Colon (tissue), 2 donors: ENCODE results near the gene HPSE2.

Source experiments
- FAIRE-seq: peaks from 2 replicates; lab custom pipeline; 2012; peaks lifted over from hg19 to GRCh38; lab: Jason Lieb, UNC
- donor health status: control.
- donor health status: control.

HPSE2 gene

GRCh38 chr10:98430427-98430826 lies 805.2 kb downstream of the HPSE2 start:
- no peak for FAIRE-seq

- no peak for FAIRE-seq
These were observed 806.2 kb downstream of the HPSE2 start for GRCh38 chr10:98429320-98430072.

- no peak for FAIRE-seq
These were observed 808.6 kb downstream of the HPSE2 start for GRCh38 chr10:98427011-98427515.

- FAIRE-seq: no peak
These were observed 809.9 kb downstream of the HPSE2 start for GRCh38 chr10:98425511-98426352.

- no peak for FAIRE-seq
These were observed 811.1 kb downstream of the HPSE2 start for GRCh38 chr10:98424295-98425254.

- FAIRE-seq: no peak
These were observed 811.9 kb downstream of the HPSE2 start for GRCh38 chr10:98423691-98424120.

GRCh38 chr10:98422182-98422581 lies 813.5 kb downstream of the HPSE2 start:
- FAIRE-seq: no peak

GRCh38 chr10:98420786-98421185 lies 814.9 kb downstream of the HPSE2 start:
- no peak for FAIRE-seq

- no peak for FAIRE-seq
These were observed 816.0 kb downstream of the HPSE2 start for GRCh38 chr10:98419469-98420261.

- FAIRE-seq: no peak
These were observed 816.8 kb downstream of the HPSE2 start for GRCh38 chr10:98418665-98419468.

GRCh38 chr10:98417973-98418664 lies 817.5 kb downstream of the HPSE2 start:
- FAIRE-seq: no peak

GRCh38 chr10:98417481-98417959 lies 818.1 kb downstream of the HPSE2 start:
- FAIRE-seq: no peak

GRCh38 chr10:98416606-98417388 lies 818.9 kb downstream of the HPSE2 start:
- FAIRE-seq: no peak

GRCh38 chr10:98415731-98416119 lies 819.9 kb downstream of the HPSE2 start:
- no peak for FAIRE-seq

GRCh38 chr10:98414932-98415730 lies 820.5 kb downstream of the HPSE2 start, which contains the start of gene PYROXD2:
TSS of gene PYROXD2 (minus strand) at chr10:98415182. CDS start at chr10:98415135, 47 bp downstream.
- FAIRE-seq: no peak

- FAIRE-seq: no peak
These were observed 821.1 kb downstream of the HPSE2 start for GRCh38 chr10:98414578-98414931.

GRCh38 chr10:98411768-98412167 lies 823.9 kb downstream of the HPSE2 start:
- FAIRE-seq: no peak

- no peak for FAIRE-seq
These were observed 824.5 kb downstream of the HPSE2 start for GRCh38 chr10:98411166-98411565.
